Calu3 (cell line): ENCODE measurements around the gene DGKD. TPM values are rescaled to one million over a fixed set of nuclear protein-coding genes. Genes with fewer than 3 reads are reported as not detected.

Experiments
- BruUV-seq: library from RNA; stranded (reverse); fragments of 400-500 nt; replicated peaks from 2 replicates; lab custom pipeline; 2021; lab: Mats Ljungman, UMichigan
- CTCF ChIA-PET: fragments of 300-600 bp; sonication (Branson Sonifier 250); formaldehyde crosslinking; loops from one replicate; lab custom pipeline; 2022; ENCODE audit warnings: antibody characterized with exemption; lab: Charles Lee
- DNase-seq: peaks from one replicate; pipeline ENCODE4 v3.0.0; 2022
- H3K27ac Mint-ChIP-seq: one replicate; pipeline ENCODE4 v1.8.0; 2022; ENCODE audit warnings: mixed read lengths; ENCODE audit not compliant: unreplicated experiment
- H3K27me3 Mint-ChIP-seq: one replicate; pipeline ENCODE4 v1.8.0; 2022; ENCODE audit warnings: mixed read lengths; ENCODE audit not compliant: unreplicated experiment
- H3K36me3 Mint-ChIP-seq: one replicate; pipeline ENCODE4 v1.8.0; 2022; ENCODE audit warnings: mild to moderate bottlenecking, moderate library complexity, mixed read lengths; ENCODE audit not compliant: insufficient read depth, unreplicated experiment
- H3K4me1 Mint-ChIP-seq: one replicate; pipeline ENCODE4 v1.8.0; 2022; ENCODE audit warnings: mild to moderate bottlenecking, low read depth, mixed read lengths; ENCODE audit not compliant: unreplicated experiment
- H3K4me3 Mint-ChIP-seq: one replicate; pipeline ENCODE4 v1.8.0; 2022; ENCODE audit warnings: mild to moderate bottlenecking, low read depth, moderate library complexity, mixed read lengths; ENCODE audit not compliant: unreplicated experiment
- H3K9me3 Mint-ChIP-seq: one replicate; pipeline ENCODE4 v1.8.0; 2022; ENCODE audit warnings: low read depth, mixed read lengths; ENCODE audit not compliant: unreplicated experiment
- CTCF ChIP-seq: fragments of 200-600 bp; IDR thresholded peaks from one replicate; pipeline ENCODE4 v1.8.0; 2022; ENCODE audit warnings: antibody characterized with exemption; ENCODE audit not compliant: unreplicated experiment
- intact Hi-C: fragments of 100-400 bp; cut with micrococcal nuclease; formaldehyde crosslinking; loops from one replicate; pipeline ENCODE4 v1.10.0; 2022; ENCODE audit not compliant: unreplicated experiment
- total RNA-seq: library from RNA; stranded (reverse); gene quantifications from 2 replicates; pipeline ENCODE4 v1.2.3, GENCODE V29; 2022

Gene DGKD
- total RNA-seq, 1 experiment from 2014 or later = 26.5 TPM

- BruUV-seq = no TSS peak
- Mint-ChIP-seq H3K9me3 (no peaks in the 10 kb centered on the region), H3K36me3 (no peaks in the 10 kb centered on the region), H3K27ac (no peak overlapping the region), H3K4me3 (no peak overlapping the region), H3K4me1 (no peaks in the 10 kb centered on the region), H3K27me3 (no peaks in the 10 kb centered on the region)
- DNase-seq = no peak
- no peak for TF ChIP-seq CTCF
- CTCF ChIA-PET = no interaction called here
- intact Hi-C loops = no loop called here
Observed at GRCh38 chr2:233367586-233367985, 13.3 kb downstream of the DGKD start.

- intact Hi-C loops = no loop called here
- no peak for DNase-seq
- Mint-ChIP-seq H3K4me3 (no peak overlapping the region), H3K27me3 (no peaks in the 10 kb centered on the region), H3K9me3 (no peaks in the 10 kb centered on the region), H3K36me3 (no peaks in the 10 kb centered on the region), H3K4me1 (no peaks in the 10 kb centered on the region), H3K27ac (no peak overlapping the region)
- no TSS peak for BruUV-seq
- TF ChIP-seq CTCF = no peak
- CTCF ChIA-PET = no interaction called here
Observed at GRCh38 chr2:233368756-233369155, 14.5 kb downstream of the DGKD start.

- H3K4me1 Mint-ChIP-seq = no peaks in the 10 kb centered on the region
- DNase-seq = no peak
- H3K27ac Mint-ChIP-seq = no peak overlapping the region
- CTCF ChIA-PET = no interaction called here
- no peaks in the 10 kb centered on the region for H3K9me3 Mint-ChIP-seq
- no TSS peak for BruUV-seq
- intact Hi-C loops = no loop called here
- H3K27me3 Mint-ChIP-seq = no peaks in the 10 kb centered on the region
- H3K36me3 Mint-ChIP-seq = no peaks in the 10 kb centered on the region
- H3K4me3 Mint-ChIP-seq = no peak overlapping the region
- TF ChIP-seq CTCF = no peak
Observed at GRCh38 chr2:233369462-233369861, 15.2 kb downstream of the DGKD start.

- Mint-ChIP-seq H3K4me1 (no peaks in the 10 kb centered on the region), H3K27me3 (no peaks in the 10 kb centered on the region), H3K9me3 (no peaks in the 10 kb centered on the region), H3K27ac (no peak overlapping the region), H3K36me3 (no peaks in the 10 kb centered on the region), H3K4me3 (no peak overlapping the region)
- BruUV-seq = no TSS peak
- CTCF ChIA-PET = interaction anchor here (1.1 kb wide), 1 partner anchor 13 kb away, joined by 4 read pairs; no protein-coding TSS in a partner anchor
- intact Hi-C loops = no loop called here
- no peak for TF ChIP-seq CTCF
- DNase-seq = no peak
Observed at GRCh38 chr2:233369897-233370685, 15.8 kb downstream of the DGKD start.
